Amniotic epithelial cell (primary cell): Measurements from ENCODE around the gene TRIAP1.

Experiments
- DNase-seq: peaks from one replicate; pipeline ENCODE4 v3.0.0-alpha.2; 2010; ENCODE audit warnings: low read depth

Gene TRIAP1

GRCh38 chr12:120445911-120446843 is at the start of gene TRIAP1, which contains the start of gene GATC:
TSS of gene TRIAP1 (minus strand) at chr12:120446384. CDS start at chr12:120446372, 12 bp downstream.
TSS of gene GATC (plus strand) at chr12:120446444. CDS start at chr12:120446481, 37 bp downstream.
- DNase-seq, result peak; percentile 48

GRCh38 chr12:120495186-120495730 is 49.1 kb upstream of the TRIAP1 start:
- no peak for DNase-seq

GRCh38 chr12:120490833-120491512 is 44.8 kb upstream of the TRIAP1 start:
- DNase-seq, result no peak

GRCh38 chr12:120490325-120490724 is 44.1 kb upstream of the TRIAP1 start:
- DNase-seq, result no peak

DNA sequence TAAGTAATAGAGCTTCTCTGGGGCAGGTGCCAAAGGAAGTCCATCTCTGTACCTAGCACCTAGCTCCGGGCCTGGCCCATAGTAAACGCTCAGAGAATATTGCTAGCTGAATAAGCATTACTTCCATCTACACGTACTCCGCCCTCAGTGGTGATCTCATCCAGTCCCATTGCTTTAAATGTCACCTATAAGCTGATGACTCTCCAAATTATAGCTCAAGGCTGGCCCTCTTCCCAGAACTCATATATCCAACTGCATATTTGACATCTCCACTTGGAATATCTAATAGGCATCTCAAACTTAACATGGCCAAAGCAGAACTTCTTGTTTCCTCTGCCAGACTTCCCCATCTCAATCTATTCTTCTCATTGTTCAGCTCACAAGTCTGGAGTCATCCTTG is 42.8 kb upstream of the TRIAP1 start:
- DNase-seq, result no peak

DNA sequence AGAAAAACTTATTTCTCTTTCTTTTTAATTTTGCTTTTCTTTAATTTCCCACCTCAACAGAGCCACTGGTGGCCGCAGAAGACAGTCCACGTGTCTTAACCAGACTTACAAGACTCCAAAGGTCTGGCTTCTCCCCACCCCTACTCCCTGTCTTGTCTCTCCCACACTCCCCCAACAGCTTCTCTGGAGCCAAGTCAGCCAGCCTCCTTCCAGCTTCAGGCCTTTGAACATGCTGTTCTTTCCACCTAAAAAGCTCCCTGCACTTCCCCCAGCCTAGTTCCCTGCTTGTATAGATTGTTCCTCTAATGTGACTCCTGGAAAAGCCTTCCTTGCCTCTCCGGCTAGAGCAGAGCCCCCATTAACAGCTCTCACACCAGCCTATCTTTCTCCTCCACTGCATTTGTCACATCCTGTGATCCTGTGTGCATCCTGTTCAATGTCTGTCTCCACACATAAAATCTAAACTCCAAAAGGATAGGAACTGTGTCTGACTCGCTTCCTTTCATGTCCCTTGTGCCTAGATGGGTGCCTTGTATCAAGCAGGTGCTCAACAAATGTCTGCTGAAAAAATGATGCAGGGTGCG is 42.0 kb upstream of the TRIAP1 start:
- DNase-seq, result peak; percentile 53

DNA sequence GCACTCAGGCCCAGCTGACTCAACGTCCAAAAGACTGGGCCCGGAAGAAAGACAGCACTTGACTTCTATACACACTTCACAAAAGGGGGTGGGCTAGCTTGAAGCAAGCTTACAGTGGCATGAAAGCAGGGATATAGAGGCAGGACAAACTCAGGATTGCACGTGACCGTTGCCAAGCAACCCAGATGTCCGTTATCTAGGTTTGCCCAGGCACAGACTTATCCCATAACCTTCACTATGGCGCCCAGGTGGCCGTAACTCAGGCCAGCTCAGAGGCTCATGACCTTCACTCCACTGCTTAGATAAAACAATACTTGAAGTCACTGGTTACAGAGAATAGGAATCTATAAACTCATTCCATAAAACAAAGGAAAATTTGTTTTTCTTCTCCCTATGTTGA is 41.4 kb upstream of the TRIAP1 start:
- peak; percentile 54 for DNase-seq

GRCh38 chr12:120485961-120486881 is 40.0 kb upstream of the TRIAP1 start:
- DNase-seq, result no peak

DNA sequence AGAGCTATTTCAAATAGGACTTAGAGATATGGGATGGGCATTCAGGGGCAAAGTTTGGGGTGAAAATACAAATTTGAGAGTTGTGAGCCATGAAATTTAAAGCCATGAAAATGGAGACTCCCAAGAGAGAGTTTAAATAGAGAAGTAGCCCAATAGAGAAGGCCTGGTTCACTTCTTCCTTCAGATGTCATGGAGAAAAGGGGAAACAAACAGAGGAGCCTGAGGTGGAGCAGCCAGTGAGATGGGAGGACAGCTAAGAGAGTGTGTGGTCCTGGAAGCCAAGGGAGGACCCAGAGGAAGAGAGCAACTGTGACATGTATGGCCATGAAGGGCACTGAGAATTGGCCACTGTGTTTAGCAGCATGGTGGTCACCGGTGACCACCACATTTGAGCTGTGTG is 37.4 kb upstream of the TRIAP1 start:
- no peak for DNase-seq

GRCh38 chr12:120481022-120481767 is 35.0 kb upstream of the TRIAP1 start:
- no peak for DNase-seq

DNA sequence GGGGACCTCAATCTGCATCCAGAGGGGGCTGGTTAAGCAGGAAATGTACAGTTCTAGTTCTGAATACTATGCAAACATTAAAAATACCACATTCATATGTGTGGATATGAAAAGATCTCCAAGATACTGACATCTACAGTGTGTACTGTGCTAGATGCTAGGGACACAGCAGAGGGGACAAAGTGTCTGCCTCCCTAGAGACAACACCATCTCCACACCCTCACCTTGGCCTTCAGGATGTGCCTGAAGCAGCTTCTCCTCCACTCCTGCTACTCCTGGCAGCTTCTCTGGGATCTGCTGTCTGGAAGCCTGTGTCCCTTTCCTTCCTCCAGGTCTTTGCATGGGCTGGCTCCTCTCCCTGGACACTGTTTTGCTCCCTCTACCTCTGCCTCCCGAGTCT is 34.0 kb upstream of the TRIAP1 start:
- no peak for DNase-seq

- DNase-seq, result no peak
Observed at GRCh38 chr12:120479458-120479857, 33.3 kb upstream of the TRIAP1 start.

DNA sequence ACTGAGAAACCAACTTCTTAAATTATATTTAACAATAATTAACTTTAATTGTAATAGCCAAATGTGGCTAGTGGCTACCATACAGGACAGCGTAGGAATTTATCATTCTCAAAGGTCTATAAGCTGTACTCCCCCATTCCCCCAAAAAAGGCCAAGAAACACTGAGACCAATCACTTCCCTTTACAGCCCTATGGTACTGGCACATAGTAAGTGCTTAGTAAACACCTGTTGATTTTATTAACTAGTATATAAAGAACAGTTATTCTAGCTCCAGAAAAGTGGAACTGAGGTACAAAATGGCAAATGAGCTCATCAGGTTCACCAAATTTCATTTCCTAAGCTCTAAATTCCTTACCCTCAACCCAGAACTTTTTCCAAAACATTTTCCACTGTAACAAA is 29.5 kb upstream of the TRIAP1 start:
- DNase-seq, result no peak

GRCh38 chr12:120474616-120474960 is 28.4 kb upstream of the TRIAP1 start:
- DNase-seq, result peak; percentile 72

- no peak for DNase-seq
Observed at GRCh38 chr12:120473807-120474615, 27.8 kb upstream of the TRIAP1 start.

DNA sequence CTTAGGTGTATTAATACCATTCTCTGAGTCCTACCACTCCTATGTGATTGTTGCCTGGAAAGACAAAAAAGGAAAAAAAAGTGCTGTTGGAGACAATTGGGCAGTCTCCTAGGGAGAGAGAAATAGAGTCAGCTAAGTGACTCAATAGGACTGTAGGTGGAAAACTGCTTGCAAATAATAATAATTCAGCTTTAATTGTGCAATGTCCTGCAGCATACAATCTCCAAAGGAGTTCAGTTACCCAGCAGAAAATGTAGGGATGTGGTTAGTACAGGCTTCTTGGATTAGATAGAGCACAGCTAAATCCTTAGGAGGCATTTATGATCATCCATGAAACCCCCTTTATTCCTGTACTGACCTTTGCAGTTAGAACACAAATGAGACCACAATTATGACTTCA is 26.3 kb upstream of the TRIAP1 start:
- DNase-seq, result peak; percentile 76

GRCh38 chr12:120470150-120470784 is 24.1 kb upstream of the TRIAP1 start:
- peak; percentile 25 for DNase-seq

DNA sequence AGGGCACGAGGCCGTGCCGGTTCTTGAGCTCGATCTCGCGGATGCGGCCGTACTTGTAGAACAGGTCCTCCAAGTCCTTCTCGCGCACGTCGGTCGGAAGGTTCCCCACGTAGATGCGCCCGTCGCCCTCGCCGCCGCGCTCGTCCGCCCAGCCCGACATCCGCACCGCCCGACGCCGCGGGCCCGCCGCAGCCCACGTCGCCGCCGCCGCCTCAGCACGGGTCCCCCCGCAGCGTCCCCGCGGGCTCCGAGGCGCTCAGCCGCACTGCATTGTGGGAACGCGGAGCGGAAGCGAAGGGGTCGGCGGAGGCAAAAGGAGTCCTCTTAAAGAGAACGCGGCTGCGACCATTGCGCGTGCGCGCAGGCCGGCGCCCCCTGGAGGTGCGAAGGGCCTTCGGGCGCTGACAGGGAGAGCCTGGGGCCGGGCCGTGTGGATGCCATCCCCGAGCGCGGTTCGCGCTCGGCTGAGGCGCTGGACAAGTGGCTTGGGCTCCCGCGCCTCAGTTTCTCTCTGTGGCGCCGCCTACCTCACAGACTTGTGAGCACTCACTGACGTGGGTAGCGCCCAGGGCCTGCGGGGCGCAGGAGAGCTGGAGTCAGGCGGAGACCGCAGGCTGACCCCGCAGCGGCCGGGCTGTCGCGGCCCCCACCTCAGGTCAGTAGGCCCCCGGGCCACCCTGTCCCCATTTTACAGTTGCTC is 23.4 kb upstream of the TRIAP1 start, which contains the start of gene SRSF9:
Gene SRSF9, minus strand, starts transcription at position 299 of the 700 bp plus-strand sequence. Its CDS starts 139 bp downstream, at position 160.
- peak; percentile 95 for DNase-seq
